Measurements from ENCODE around the gene BRIP1. TPM values are rescaled to one million over a fixed set of nuclear protein-coding genes. Genes with fewer than 3 reads are reported as not detected.
"Not testable (repeated sequence)": the region's sequence is repeated elsewhere in the genome, so short reads cannot be mapped to it uniquely, and the experiment has no call there.

BRIP1 gene
- total RNA-seq, 1 experiment from 2014 or later: 20.2 TPM

DNA sequence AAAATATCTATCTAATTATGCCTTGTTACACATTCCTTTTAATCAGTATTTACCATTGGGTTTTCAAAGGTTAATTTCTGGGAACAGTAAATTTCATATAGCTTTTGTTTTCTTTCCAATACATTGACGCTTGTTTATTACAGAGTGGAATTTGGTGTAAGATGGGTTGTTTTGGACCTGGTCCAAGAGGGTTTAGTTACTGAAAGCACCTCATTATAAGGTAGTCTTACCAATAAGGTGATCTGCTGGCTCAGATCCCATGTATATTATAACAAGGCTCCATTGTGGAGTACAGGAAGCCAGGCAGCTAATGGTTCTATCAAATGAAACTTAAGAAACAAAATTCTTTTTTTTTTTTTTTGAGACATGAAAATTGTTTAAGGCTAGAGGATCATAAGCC, 185.0 kb downstream of the BRIP1 start:
- Mint-ChIP-seq H3K4me1 (no peaks in the 10 kb centered on the region), H3K4me3 (no peak overlapping the region)
- H4K8ac ChIP-seq (replicated peaks; ENCODE audit: insufficient read length, low read depth, low read length): no peak overlapping the region

DNA sequence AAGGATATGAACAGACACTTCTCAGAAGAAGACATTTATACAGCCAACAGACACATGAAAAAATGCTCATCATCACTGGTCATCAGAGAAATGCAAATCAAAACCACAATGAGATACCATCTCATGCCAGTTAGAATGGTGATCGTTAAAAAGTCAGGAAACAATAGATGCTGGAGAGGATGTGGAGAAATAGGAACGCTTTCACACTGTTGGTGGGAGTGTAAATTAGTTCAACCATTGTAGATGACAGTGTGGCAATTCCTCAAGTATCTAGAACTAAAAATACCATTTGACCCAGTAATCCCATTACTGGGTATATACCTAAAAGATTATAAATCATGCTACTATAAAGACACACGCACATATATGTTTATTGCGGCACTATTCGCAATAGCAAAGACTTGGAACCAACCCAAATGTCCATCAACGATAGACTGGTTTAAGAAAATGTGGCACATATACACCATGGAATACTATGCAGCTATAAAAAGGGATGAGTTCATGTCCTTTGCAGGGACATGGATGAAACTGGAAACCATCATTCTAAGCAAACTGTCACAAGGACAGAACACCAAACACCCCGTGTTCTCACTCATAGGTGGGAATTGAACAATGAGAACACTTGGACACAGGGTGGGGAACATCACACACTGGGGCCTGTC, 186.0 kb downstream of the BRIP1 start:
- H3K79me2 ChIP-seq (ENCODE audit: insufficient read depth, low read length); H3K27me3 ChIP-seq (ENCODE audit: insufficient read depth, low read length): not testable (repeated sequence)

More for the DNA sequence above, 185.0 kb downstream of the BRIP1 start:
- H3K79me1 ChIP-seq (ENCODE audit: insufficient read depth, low read depth, low read length, poor library complexity, severe bottlenecking): no peaks in the 10 kb centered on the region
- H2BK5ac ChIP-seq (ENCODE audit: insufficient read length, low read length): no peak overlapping the region
- no peaks in the 10 kb centered on the region for H4K20me1 ChIP-seq (ENCODE audit: control insufficient read depth, insufficient read depth, insufficient read length)
- H2AFZ ChIP-seq (ENCODE audit: low read length): no peak overlapping the region
- no peak overlapping the region for H2BK120ac ChIP-seq (ENCODE audit: low read depth, low read length, poor library complexity, severe bottlenecking)
- Mint-ChIP-seq H3K27ac (no peak overlapping the region), H3K9me3 (peaks cover 3 to 5% of the 10 kb centered on the region in 2 experiments; a peak in 3 of 5 replicates), H3K27me3 (ENCODE audit: low read depth) (no peaks in the 10 kb centered on the region), H3K36me3 (ENCODE audit: insufficient read depth in 1 of 3, low read depth in 3 of 3) (peaks cover 0 to 6% (median 3%) of the 10 kb centered on the region in 3 experiments; a peak in 5 of 7 replicates)
- no peak overlapping the region for H3K9ac ChIP-seq (ENCODE audit: extremely low read depth, insufficient read length, low read length)
- no peak overlapping the region for H3K23ac ChIP-seq (ENCODE audit: insufficient read length, low read depth, low read length)
- TF ChIP-seq, protein P1, sequence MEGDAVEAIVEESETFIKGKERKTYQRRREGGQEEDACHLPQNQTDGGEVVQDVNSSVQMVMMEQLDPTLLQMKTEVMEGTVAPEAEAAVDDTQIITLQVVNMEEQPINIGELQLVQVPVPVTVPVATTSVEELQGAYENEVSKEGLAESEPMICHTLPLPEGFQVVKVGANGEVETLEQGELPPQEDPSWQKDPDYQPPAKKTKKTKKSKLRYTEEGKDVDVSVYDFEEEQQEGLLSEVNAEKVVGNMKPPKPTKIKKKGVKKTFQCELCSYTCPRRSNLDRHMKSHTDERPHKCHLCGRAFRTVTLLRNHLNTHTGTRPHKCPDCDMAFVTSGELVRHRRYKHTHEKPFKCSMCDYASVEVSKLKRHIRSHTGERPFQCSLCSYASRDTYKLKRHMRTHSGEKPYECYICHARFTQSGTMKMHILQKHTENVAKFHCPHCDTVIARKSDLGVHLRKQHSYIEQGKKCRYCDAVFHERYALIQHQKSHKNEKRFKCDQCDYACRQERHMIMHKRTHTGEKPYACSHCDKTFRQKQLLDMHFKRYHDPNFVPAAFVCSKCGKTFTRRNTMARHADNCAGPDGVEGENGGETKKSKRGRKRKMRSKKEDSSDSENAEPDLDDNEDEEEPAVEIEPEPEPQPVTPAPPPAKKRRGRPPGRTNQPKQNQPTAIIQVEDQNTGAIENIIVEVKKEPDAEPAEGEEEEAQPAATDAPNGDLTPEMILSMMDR (conservative IDR thresholded peaks at IDR 0.05): no peak
- H2AK5ac ChIP-seq (ENCODE audit: insufficient read length, low read length): no peak overlapping the region
- H3K14ac ChIP-seq (ENCODE audit: insufficient read depth, low read length): no peak overlapping the region
- H3K9me3 ChIP-seq (ENCODE audit: control insufficient read depth, low read depth, low read length): no peaks in the 10 kb centered on the region
- H3K56ac ChIP-seq (ENCODE audit: insufficient read length, low read depth, low read length): no peak overlapping the region
- H2BK20ac ChIP-seq (ENCODE audit: low read depth, low read length, poor library complexity, severe bottlenecking): no peak overlapping the region
- H3K79me2 ChIP-seq (ENCODE audit: insufficient read depth, low read length): no peaks in the 10 kb centered on the region
- H3K4me1 ChIP-seq (ENCODE audit: insufficient read depth, low read length): no peaks in the 10 kb centered on the region
- H2BK15ac ChIP-seq (ENCODE audit: low read depth, low read length): no peak overlapping the region
- H3T11ph ChIP-seq (ENCODE audit: low read length): no peak overlapping the region
- no peak overlapping the region for H3K18ac ChIP-seq (ENCODE audit: insufficient read length, low read depth, low read length)
- no peaks in the 10 kb centered on the region for H3K27me3 ChIP-seq (ENCODE audit: insufficient read depth, low read length)
- H3K27ac ChIP-seq (ENCODE audit: insufficient read length, low read depth, low read length): no peak overlapping the region
- H2BK12ac ChIP-seq (ENCODE audit: insufficient read length, low read depth, low read length): no peak overlapping the region
- WGBS (ENCODE audit: extremely low coverage, insufficient read length, low lambda C conversion rate): no CpG with 5 or more reads among the region's 1 CpG
- no peak overlapping the region for H3K4ac ChIP-seq (ENCODE audit: low read depth, low read length)
- H4K5ac ChIP-seq (ENCODE audit: insufficient read length, low read depth, low read length): no peak overlapping the region
- no peak overlapping the region for H4K91ac ChIP-seq (ENCODE audit: insufficient read length, low read depth, low read length)
- no peak for DNase-seq
- no peak overlapping the region for H3K4me2 ChIP-seq (ENCODE audit: insufficient read depth, insufficient read length, low read length)
- no peaks in the 10 kb centered on the region for H3K23me2 ChIP-seq (ENCODE audit: insufficient read length, low read depth, low read length, poor library complexity, severe bottlenecking)

More for the DNA sequence above, 186.0 kb downstream of the BRIP1 start:
- H4K8ac ChIP-seq (replicated peaks; ENCODE audit: insufficient read length, low read depth, low read length); H3K23me2 ChIP-seq (ENCODE audit: insufficient read length, low read depth, low read length, poor library complexity, severe bottlenecking); H2BK5ac ChIP-seq (ENCODE audit: insufficient read length, low read length); H3K36me3 Mint-ChIP-seq (ENCODE audit: insufficient read depth in 1 of 3, low read depth in 3 of 3); H2BK20ac ChIP-seq (ENCODE audit: low read depth, low read length, poor library complexity, severe bottlenecking); H3K4me1 ChIP-seq (ENCODE audit: insufficient read depth, low read length); H3K9ac ChIP-seq (ENCODE audit: extremely low read depth, insufficient read length, low read length); H3K14ac ChIP-seq (ENCODE audit: insufficient read depth, low read length); H3K4me3 Mint-ChIP-seq; H3K56ac ChIP-seq (ENCODE audit: insufficient read length, low read depth, low read length); H3K27me3 Mint-ChIP-seq (ENCODE audit: low read depth); H3K4ac ChIP-seq (ENCODE audit: low read depth, low read length); H2AFZ ChIP-seq (ENCODE audit: low read length); DNase-seq; H4K5ac ChIP-seq (ENCODE audit: insufficient read length, low read depth, low read length); H4K91ac ChIP-seq (ENCODE audit: insufficient read length, low read depth, low read length); H3K27ac Mint-ChIP-seq; H3K79me1 ChIP-seq (ENCODE audit: insufficient read depth, low read depth, low read length, poor library complexity, severe bottlenecking); H3T11ph ChIP-seq (ENCODE audit: low read length); H2BK120ac ChIP-seq (ENCODE audit: low read depth, low read length, poor library complexity, severe bottlenecking); H2BK15ac ChIP-seq (ENCODE audit: low read depth, low read length); H3K27ac ChIP-seq (ENCODE audit: insufficient read length, low read depth, low read length); H3K9me3 Mint-ChIP-seq; H3K23ac ChIP-seq (ENCODE audit: insufficient read length, low read depth, low read length); H3K4me1 Mint-ChIP-seq; H2AK5ac ChIP-seq (ENCODE audit: insufficient read length, low read length); H3K9me3 ChIP-seq (ENCODE audit: control insufficient read depth, low read depth, low read length); H4K20me1 ChIP-seq (ENCODE audit: control insufficient read depth, insufficient read depth, insufficient read length); H3K4me2 ChIP-seq (ENCODE audit: insufficient read depth, insufficient read length, low read length); H2BK12ac ChIP-seq (ENCODE audit: insufficient read length, low read depth, low read length); H3K18ac ChIP-seq (ENCODE audit: insufficient read length, low read depth, low read length): not testable (repeated sequence)
- no CpG with 5 or more reads among the region's 7 CpGs for WGBS (ENCODE audit: extremely low coverage, insufficient read length, low lambda C conversion rate)
